GM21390 (cell line): ENCODE results near the gene CNKSR2.

Source experiments
- ATAC-seq: cut with Tn5 transposase; IDR thresholded peaks from one replicate; pipeline ENCODE4 v1.9.1; 2021; ENCODE audit not compliant: unreplicated experiment

CNKSR2 gene

GRCh38 chrX:21662761-21663160 lies 288.5 kb downstream of the CNKSR2 start:
- no peak for ATAC-seq

GRCh38 chrX:21666252-21666651 lies 292.0 kb downstream of the CNKSR2 start:
- ATAC-seq: no peak

DNA sequence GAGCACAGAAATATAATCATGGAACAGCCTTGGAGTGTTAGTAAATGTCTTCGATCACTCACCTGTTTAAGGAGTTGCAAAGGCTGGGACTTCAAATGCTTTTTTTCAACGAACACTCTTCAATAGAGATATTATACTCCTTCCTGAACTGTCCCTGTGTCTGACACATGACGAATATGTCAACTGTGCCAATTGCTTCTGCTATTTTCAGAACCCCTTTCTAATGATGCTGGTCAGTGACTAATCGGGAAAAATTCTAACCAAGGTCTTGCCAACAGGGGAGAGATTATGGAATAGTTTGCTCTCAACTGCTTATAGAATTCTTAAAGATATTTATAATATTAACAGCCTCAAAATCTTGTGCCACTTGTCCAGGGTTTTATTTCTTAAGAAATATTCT lies 292.5 kb downstream of the CNKSR2 start:
- ATAC-seq: no peak

DNA sequence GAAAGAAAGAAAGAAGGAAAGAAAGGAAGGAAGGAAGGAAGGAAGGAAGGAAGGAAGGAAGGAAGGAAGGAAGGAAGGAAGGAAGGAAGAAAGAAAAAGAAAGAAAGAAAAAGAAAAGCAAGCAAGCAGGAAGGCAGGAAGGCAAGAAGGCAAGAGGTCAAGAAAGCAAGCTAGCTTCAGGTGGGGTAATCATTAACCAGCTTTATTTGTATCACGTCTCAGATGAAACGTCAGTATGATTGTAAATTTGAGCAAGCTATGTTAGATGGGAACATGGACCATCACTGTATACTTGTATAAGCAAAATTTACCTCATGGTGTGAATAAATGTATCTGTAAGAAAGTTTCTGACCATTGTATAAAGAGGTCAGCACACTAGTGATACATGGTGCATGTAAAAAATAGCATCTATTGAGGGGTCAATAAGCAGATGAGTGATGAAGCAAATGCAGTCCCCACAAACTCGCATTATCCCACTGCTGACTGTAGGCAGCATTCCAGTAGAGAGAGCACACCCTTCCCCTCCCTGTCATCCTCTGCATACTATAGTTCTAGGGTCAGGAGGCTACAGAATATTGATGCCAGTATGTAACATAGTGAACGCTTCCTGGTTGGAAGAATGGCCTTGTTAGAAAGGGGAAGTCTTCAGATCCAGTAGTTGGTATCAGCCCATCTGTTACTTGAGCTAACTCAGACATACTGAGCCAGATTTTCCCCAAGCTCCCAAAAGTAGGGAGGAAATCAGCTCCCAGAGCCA lies 300.4 kb downstream of the CNKSR2 start:
- no peak for ATAC-seq

GRCh38 chrX:21675931-21676330 lies 301.7 kb downstream of the CNKSR2 start:
- ATAC-seq: no peak

DNA sequence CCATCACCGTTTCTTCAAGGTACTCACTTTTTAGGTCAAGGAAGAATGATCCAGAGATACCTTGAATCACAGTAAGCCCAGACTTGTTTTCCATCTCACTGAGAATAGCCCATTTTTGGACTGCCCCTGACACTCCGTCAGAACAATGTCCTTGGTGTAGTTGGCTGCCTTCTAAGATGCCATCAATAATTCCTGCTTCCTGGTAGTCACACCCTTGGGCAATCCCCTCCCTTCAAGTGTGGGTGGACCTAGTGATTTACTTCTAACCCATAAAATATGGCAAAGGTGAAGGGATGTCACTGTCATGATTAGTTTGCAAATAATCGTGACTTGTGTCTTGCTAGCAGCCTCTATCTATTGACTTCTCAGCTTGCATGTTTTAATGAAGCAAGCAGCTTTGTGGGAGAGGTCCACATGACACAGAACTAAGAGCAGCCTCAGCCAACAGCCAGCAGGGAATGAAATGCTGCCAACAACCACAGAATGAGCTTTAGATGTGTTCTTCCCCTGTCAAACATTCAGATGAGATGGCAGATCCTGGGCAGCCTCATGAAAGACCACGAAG lies 303.9 kb downstream of the CNKSR2 start:
- no peak for ATAC-seq

DNA sequence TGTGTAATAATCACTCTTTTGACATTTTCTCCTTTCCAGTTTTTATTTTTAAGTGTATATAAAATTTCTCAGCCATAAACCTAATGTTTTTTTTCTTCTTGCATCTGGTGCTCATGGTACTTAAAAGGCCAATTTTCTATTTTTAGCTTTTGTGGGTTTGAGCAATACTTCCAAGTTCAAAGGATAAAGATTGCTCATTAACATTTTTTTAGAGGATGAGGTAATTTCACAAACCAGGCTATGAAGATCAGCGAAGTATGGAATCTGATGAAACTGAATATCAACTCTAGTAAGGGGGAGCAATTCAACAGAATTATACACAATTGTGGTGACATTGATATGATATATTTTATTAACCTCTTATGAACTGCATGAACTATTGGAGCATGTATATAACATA lies 309.7 kb downstream of the CNKSR2 start:
- no peak for ATAC-seq

DNA sequence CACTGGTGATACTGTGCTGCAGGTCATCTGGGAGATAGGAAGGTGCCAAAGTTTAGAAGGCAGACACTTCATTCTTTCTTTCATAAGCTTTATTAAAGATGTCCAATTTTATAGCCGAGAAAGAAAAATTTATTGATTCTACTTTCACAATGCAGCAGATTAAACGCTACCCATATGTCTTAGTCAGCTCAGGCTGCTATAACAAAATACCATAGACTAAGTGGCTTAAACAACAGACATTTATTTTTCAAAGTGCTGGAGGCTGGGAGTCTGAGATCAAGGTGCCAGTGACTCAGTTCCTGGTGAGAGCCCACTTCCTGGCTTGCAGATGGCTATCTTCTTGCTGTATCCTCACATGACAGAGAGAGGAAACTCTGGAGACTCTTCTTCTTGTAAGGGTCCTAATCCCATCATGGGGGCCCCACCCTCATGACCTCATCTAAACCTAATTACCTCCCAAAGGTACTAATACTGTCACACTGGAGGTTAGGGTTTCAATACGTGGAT lies 317.3 kb downstream of the CNKSR2 start:
- ATAC-seq: no peak

GRCh38 chrX:21698272-21698671 lies 324.1 kb downstream of the CNKSR2 start:
- ATAC-seq: no peak

- no peak for ATAC-seq
Observed at GRCh38 chrX:21699136-21699535, 324.9 kb downstream of the CNKSR2 start.

GRCh38 chrX:21700275-21700674 lies 326.1 kb downstream of the CNKSR2 start:
- no peak for ATAC-seq

- no peak for ATAC-seq
Observed at GRCh38 chrX:21700967-21701366, 326.7 kb downstream of the CNKSR2 start.

- ATAC-seq: no peak
Observed at GRCh38 chrX:21702725-21703124, 328.5 kb downstream of the CNKSR2 start.
